Medulla oblongata (tissue), 1 donor: ENCODE results near the gene FKBP10.

Experiments used
- DNase-seq: peaks from one replicate; pipeline ENCODE4 v3.0.0-alpha.2; 2015; ENCODE audit errors: extremely low spot score

Gene FKBP10

GRCh38 chr17:41812381-41813151 is at the start of gene FKBP10:
FKBP10 (plus strand) TSS chr17:41813004; CDS start chr17:41813035, 31 bp downstream.
- peak; percentile 57 for DNase-seq

- DNase-seq = no peak
These were observed 49.5 kb upstream of the FKBP10 start for GRCh38 chr17:41763327-41763726.

GRCh38 chr17:41766135-41766534 is 46.7 kb upstream of the FKBP10 start:
- DNase-seq = no peak

- DNase-seq = no peak
These were observed 45.3 kb upstream of the FKBP10 start for GRCh38 chr17:41767324-41768042.

- DNase-seq = no peak
These were observed 44.0 kb upstream of the FKBP10 start for GRCh38 chr17:41768682-41769288.

GRCh38 chr17:41769346-41769862 is 43.4 kb upstream of the FKBP10 start:
- no peak for DNase-seq

GRCh38 chr17:41769985-41770384 is 42.8 kb upstream of the FKBP10 start:
- DNase-seq = no peak

GRCh38 chr17:41771389-41772206 is 41.2 kb upstream of the FKBP10 start:
- no peak for DNase-seq

- no peak for DNase-seq
These were observed 40.6 kb upstream of the FKBP10 start for GRCh38 chr17:41772218-41772585.

GRCh38 chr17:41772586-41773189 is 40.1 kb upstream of the FKBP10 start:
- DNase-seq = no peak

GRCh38 chr17:41773190-41773588 is 39.6 kb upstream of the FKBP10 start:
- no peak for DNase-seq

GRCh38 chr17:41773731-41774193 is 39.0 kb upstream of the FKBP10 start:
- DNase-seq = peak; percentile 16

GRCh38 chr17:41775394-41776226 is 37.2 kb upstream of the FKBP10 start:
- peak; percentile 89 for DNase-seq

GRCh38 chr17:41776262-41776900 is 36.4 kb upstream of the FKBP10 start:
- peak; percentile 43 for DNase-seq

- no peak for DNase-seq
These were observed 35.6 kb upstream of the FKBP10 start for GRCh38 chr17:41777157-41777573.

GRCh38 chr17:41777574-41778188 is 35.1 kb upstream of the FKBP10 start:
- DNase-seq = peak; percentile 59

GRCh38 chr17:41779954-41780353 is 32.9 kb upstream of the FKBP10 start:
- DNase-seq = no peak

GRCh38 chr17:41781404-41782110 is 31.2 kb upstream of the FKBP10 start:
- no peak for DNase-seq

GRCh38 chr17:41782142-41782541 is 30.7 kb upstream of the FKBP10 start:
- DNase-seq = no peak
